ENCODE data around the gene INO80. TPM values are rescaled to one million over a fixed set of nuclear protein-coding genes. Genes with fewer than 3 reads are reported as not detected.

INO80 gene
- total RNA-seq, 2 donors from 2014 or later = 14.0 to 34.3 TPM

DNA sequence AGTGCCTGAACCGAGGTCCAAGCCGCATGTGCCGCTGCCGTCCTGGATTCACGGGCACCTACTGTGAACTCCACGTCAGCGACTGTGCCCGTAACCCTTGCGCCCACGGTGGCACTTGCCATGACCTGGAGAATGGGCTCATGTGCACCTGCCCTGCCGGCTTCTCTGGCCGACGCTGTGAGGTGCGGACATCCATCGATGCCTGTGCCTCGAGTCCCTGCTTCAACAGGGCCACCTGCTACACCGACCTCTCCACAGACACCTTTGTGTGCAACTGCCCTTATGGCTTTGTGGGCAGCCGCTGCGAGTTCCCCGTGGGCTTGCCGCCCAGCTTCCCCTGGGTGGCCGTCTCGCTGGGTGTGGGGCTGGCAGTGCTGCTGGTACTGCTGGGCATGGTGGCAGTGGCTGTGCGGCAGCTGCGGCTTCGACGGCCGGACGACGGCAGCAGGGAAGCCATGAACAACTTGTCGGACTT lies 179.8 kb downstream of the INO80 start:
- TF ChIP-seq POLR2A (IDR thresholded peaks at IDR 0.05) = no peak
- TF ChIP-seq, protein P1, sequence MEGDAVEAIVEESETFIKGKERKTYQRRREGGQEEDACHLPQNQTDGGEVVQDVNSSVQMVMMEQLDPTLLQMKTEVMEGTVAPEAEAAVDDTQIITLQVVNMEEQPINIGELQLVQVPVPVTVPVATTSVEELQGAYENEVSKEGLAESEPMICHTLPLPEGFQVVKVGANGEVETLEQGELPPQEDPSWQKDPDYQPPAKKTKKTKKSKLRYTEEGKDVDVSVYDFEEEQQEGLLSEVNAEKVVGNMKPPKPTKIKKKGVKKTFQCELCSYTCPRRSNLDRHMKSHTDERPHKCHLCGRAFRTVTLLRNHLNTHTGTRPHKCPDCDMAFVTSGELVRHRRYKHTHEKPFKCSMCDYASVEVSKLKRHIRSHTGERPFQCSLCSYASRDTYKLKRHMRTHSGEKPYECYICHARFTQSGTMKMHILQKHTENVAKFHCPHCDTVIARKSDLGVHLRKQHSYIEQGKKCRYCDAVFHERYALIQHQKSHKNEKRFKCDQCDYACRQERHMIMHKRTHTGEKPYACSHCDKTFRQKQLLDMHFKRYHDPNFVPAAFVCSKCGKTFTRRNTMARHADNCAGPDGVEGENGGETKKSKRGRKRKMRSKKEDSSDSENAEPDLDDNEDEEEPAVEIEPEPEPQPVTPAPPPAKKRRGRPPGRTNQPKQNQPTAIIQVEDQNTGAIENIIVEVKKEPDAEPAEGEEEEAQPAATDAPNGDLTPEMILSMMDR (IDR thresholded peaks at IDR 0.05) = no peak
- peaks cover 0 to 2% of the 10 kb centered on the region in 2 donors for H3K27me3 ChIP-seq
- no peak overlapping the region for H3K27ac ChIP-seq
- DNase-seq = no peak
- H3K9me3 ChIP-seq = no peaks in the 10 kb centered on the region
- no peaks in the 10 kb centered on the region for H3K36me3 ChIP-seq (replicated peaks in 1 of 2; ENCODE audit: insufficient read depth in 1 of 2, low read depth in 2 of 2)
- no peak overlapping the region for H3K4me3 ChIP-seq
- 86 to 87% methylated on average over 3 to 31 of the region's 31 CpGs for WGBS, 2 donors
- H3K4me1 ChIP-seq = peaks cover 15% of the 10 kb centered on the region
- intact Hi-C loops (cut with DNase I) = no loop called here
- no peak for ATAC-seq

DNA sequence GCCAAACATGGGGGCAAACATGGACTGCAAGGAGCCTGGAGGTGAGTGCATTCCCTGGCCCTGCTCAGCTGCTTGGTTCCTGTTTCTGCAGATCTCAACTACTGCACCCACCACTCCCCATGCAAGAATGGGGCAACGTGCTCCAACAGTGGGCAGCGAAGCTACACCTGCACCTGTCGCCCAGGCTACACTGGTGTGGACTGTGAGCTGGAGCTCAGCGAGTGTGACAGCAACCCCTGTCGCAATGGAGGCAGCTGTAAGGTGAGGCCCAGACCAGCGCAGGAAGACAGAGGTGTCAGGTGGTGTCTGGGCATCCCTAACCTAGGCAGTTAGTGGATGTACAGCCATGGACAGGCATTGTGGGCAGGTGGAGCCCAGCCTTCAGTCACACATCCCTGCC lies 181.6 kb downstream of the INO80 start:
- Histone ChIP-seq H3K4me3 (no peak overlapping the region), H3K27me3 (peaks cover 0 to 5% of the 10 kb centered on the region in 2 donors), H3K36me3 (replicated peaks in 1 of 2; ENCODE audit: insufficient read depth in 1 of 2, low read depth in 2 of 2) (no peaks in the 10 kb centered on the region), H3K4me1 (peaks cover 26% of the 10 kb centered on the region), H3K27ac (no peak overlapping the region), H3K9me3 (no peaks in the 10 kb centered on the region)
- no peak for TF ChIP-seq POLR2A (IDR thresholded peaks at IDR 0.05)
- TF ChIP-seq, protein P1 (IDR thresholded peaks at IDR 0.05) = no peak
- no peak for DNase-seq
- ATAC-seq = no peak
- 95% methylated on average over 6 of the region's 6 CpGs; no CpG with 5 or more reads in 1 of the 2 donors for WGBS, 2 donors
- intact Hi-C loops (cut with DNase I) = no loop called here

DNA sequence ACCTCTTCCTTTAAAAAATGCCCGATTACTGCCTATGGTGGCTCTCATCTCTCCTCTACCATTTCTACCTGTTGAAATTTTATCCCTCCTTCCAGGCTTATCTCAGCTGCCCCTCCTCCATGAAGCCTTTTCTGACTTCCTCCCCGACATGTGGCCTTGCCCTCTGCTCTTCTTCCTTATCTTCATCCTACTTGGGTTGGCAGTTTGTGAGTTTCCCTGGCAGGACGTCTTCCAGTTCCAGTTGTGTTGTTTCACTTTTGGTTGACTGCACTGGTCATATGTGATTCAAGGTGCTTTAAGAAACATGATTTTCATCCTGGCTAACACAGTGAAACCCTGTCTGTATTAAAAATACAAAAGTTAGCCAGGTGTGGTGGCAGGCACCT lies 182.6 kb downstream of the INO80 start:
- Histone ChIP-seq H3K4me1 (peaks cover 36% of the 10 kb centered on the region), H3K4me3 (no peak overlapping the region), H3K9me3 (no peaks in the 10 kb centered on the region), H3K27me3 (peaks cover 0 to 10% of the 10 kb centered on the region in 2 donors), H3K36me3 (replicated peaks in 1 of 2; ENCODE audit: insufficient read depth in 1 of 2, low read depth in 2 of 2) (no peaks in the 10 kb centered on the region), H3K27ac (no peak overlapping the region)
- intact Hi-C loops (cut with DNase I) = no loop called here
- WGBS, 2 donors = 56 to 68% methylated on average over 3 of the region's 3 CpGs
- TF ChIP-seq POLR2A (IDR thresholded peaks at IDR 0.05) = no peak
- TF ChIP-seq, protein P1 (IDR thresholded peaks at IDR 0.05) = no peak
- DNase-seq = no peak
- no peak for ATAC-seq

DNA sequence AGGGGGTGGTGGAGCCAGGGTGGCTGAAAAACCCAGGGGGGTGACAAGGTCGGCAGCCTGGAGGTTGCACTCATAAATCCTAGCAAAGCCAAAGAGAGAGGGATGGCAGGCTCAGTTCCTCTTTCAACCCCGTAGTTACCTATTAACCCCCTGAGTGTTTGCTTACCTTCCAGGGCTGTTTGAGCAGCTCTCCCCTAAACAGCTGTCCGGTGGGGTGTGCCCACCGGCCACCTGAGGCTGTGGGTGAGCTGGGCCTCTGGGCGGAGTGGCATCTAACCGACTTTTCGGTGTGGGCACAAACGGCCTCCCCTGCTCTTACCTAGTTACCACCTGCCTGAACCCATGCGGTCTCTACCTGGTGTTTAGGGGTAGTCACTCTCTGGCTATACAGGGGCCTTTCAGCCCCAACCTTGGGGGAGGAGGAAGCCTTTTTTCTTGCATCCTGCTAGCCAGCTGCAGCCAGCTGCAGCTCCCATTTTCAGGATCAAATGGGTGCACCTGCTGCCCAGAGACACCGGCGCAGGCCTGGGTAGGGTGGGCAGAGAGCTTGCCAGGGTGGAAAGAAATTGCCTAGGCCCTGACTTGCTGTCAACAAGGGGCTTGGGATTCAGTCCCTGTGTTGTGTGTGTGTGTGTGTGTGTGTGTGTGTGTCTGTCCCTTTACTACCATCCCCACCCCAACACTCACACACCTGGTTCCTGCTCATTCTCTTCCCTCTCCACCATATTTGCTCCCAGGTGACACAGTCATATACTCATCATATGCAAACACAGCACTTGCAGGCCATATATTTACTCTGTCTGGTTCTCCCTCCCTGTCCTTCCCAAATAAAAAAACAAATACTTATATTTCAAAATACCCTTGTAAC lies 183.2 kb downstream of the INO80 start:
- peaks cover 42% of the 10 kb centered on the region for H3K4me1 ChIP-seq
- H3K9me3 ChIP-seq = no peaks in the 10 kb centered on the region
- no peak overlapping the region for H3K4me3 ChIP-seq
- no peak for DNase-seq
- H3K27me3 ChIP-seq = peaks cover 0 to 13% of the 10 kb centered on the region in 2 donors
- no peaks in the 10 kb centered on the region for H3K36me3 ChIP-seq (replicated peaks in 1 of 2; ENCODE audit: insufficient read depth in 1 of 2, low read depth in 2 of 2)
- no peak for TF ChIP-seq POLR2A (IDR thresholded peaks at IDR 0.05)
- TF ChIP-seq, protein P1 (IDR thresholded peaks at IDR 0.05) = no peak
- H3K27ac ChIP-seq = no peak overlapping the region
- intact Hi-C loops (cut with DNase I) = no loop called here
- no peak for ATAC-seq
- 57 to 58% methylated on average over 4 to 11 of the region's 11 CpGs for WGBS, 2 donors
